HL-60/S4 treated with phorbol 12-myristate 13-acetate at 8.2 ng/mL for 4 days and 3 days (cell line): ENCODE results near the gene PUS10.

Experiments
- in situ Hi-C: fragments of 300-500 bp; cut with MboI; formaldehyde crosslinking; loops from 2 replicates; pipeline ENCODE4 v1.15.0; 2022; ENCODE audit warnings: low sequenced_read_pairs

Gene PUS10

DNA sequence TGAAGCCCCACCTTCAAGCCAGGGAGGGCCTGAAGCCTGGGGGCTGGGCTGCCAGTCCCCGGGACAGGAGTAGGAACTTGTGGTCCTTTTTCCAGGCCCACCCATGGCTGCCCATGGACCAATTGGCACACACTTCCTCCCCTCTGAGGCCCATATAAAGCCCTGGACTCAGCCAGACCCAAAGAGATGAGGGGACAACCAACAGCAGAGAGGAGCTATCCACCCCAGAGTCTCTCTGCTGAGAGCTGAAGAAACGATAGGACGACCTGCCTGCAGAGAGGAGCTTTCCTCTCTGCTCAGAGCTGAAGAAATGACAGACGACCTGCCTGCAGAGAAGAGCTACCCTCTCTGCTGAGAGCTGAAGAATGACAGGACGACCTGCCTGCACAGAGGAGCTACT lies 44.4 kb downstream of the PUS10 start:
- in situ Hi-C loops = no loop called here

DNA sequence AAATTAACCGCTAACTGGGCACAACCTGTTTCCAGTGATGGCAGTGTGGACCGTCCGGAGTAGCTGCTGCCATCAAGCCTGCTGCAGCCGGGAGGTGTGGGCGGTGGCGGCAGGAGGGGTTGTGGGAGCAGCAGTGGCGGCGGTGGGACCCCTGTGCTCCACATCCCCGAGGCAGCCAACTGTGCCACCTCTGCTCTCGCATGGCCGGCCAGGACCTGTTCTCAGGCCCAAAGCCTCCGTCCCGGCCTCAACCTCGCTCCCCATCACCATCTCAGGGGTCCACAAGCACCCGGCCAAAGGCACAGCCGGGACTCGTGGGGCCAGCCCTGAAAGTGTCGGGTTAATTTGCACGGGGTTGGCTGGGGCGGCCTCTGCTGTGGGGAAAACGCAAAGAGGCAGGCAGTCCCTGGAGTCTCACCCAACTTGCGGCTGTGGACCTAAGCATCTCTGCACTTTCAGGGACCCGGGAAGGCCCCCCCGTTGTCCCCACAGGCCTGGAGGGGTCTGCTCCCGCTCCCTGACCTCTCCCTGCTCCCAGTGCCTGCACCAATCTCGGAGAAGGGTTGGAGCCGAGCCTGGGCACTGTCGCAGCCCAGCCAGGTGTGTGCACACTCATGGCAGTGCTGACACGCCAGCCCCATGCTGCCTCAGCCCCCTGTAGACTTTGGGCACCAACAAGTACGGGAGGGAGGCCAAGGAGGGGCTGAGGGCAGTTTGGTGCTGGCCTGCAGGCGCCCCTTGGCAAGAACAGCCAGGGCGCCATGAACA lies 45.0 kb downstream of the PUS10 start:
- in situ Hi-C loops = no loop called here

GRCh38 chr2:60966507-60967405 lies 51.3 kb downstream of the PUS10 start:
- in situ Hi-C loops = no loop called here

DNA sequence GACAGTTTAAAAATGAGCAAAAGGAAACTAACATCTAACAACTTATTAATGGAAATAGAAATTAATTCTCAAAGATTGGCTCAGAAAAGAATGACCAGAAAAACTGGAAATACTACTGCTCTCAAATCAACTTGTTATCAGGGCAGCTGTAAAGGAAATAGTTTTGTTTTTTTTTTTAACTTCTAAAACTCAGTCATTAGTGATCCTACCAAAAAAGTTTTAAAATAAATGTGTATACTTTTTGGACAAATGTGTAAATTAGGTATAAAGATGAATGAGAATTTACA lies 52.6 kb downstream of the PUS10 start:
- in situ Hi-C loops = no loop called here

DNA sequence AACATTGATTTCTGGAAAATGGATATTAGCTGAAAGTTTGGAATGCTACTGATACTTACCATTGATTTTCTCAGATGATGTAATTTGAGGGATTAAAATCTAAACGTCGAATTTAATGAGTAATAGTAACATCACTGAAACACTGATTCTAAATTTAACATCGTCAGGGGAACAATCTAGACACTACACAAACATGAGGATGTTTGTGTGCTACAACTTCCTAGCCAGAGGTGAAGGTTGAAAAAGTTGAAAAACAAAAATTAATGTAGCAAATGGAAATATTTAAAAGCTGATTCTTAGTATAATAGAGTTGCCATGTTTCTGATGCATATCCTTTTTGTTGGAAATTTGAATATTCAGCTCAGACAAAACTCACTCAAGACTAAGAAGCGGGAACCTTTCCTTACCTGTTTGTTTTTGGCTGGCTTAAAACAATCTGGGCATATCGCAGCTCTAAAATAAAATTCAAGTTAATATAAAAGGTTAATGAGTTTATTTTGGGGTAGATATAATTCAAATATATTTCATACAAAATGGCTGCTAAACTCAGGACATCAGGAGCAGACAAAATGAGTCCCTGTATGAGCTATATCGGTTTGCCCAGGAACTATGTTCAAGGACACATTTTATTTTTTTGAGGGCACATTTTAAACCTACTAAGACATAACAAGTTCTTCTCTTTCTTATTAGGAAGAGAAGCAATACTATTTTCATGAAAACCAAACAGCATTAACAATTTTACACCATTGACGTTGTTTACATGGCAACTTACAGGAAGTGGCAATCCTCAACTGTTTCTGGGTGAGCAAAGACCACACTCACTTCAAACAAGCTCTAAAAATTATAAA lies 53.2 kb downstream of the PUS10 start:
- in situ Hi-C loops = no loop called here

DNA sequence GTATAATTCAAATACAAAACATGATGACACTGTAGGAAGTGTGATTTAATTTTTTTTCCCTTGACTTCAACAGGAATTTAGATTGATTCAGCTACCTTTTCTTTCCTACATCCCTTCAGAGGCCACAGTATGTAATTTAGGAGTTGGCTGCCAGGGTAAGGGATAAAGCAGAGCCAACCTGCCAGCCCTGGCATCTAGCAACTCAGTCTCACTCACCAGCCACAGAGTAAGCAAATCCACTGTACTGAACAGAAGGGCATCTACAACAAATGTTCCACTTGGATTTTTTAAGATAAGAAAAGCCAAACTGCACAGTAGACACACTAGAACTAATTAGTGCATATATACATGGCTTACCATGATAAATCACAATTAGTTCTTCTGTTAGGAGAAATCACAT lies 54.9 kb downstream of the PUS10 start:
- in situ Hi-C loops = no loop called here

- in situ Hi-C loops = no loop called here
These were observed 55.5 kb downstream of the PUS10 start for GRCh38 chr2:60962528-60962927.

DNA sequence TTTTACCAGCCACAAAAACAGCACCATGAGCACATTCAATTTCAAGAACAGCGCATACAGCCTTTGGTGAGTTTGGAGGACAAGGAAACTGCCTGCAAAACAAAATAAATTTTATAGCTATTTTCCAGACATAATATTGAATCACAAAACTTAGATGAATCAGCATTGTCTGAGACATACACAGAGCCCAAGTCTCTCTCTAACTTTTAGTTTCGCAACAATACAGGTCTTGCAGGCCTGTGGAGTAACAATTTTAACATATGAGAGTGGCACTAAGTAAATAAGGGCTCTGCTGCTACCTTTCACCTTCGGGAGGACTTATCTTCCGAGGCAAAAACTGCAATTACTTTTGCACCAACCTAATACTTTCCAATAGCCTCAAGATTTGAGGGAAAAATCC lies 56.6 kb downstream of the PUS10 start:
- in situ Hi-C loops = no loop called here

DNA sequence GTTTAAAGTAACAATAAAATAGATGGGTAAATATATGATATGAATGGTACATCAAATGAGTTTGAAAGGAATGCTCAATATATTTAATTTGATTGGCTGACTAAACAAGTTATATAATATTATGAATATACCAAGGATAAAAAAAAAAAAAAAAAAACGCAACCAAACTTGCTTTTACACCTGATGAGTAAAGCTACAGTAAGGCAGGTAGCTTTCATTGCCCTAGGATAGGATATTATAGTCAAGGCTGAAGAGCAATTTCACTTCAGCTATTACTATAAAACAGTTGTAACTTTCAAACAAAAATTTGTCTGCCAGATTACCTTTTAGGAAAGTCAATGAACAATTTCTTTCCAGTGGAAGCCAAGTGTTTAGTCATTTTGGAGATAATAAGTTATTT lies 57.3 kb downstream of the PUS10 start:
- in situ Hi-C loops = no loop called here

DNA sequence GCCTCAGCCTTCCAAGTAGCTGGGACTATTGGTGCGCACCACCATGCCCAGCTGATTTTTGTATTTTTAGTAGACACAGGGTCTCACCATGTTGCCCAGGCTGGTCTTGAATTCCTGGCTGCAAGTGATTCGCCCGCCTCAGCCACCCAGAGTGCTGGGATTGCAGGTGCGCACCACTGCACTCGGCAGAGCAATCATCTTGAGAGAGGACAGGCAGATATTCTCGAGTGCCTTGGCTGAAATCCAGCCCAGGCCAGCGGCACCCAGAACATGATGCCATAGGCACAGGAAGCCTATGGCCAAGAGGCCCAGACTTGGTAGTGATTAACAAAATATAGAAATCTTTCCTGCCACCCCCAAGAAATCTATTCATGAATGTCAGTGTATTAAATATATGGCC lies 58.6 kb downstream of the PUS10 start:
- in situ Hi-C loops = no loop called here

- in situ Hi-C loops = no loop called here
These were observed 59.3 kb downstream of the PUS10 start for GRCh38 chr2:60958800-60959199.

- in situ Hi-C loops = no loop called here
These were observed 59.7 kb downstream of the PUS10 start for GRCh38 chr2:60958361-60958760.

GRCh38 chr2:60957643-60958042 lies 60.4 kb downstream of the PUS10 start:
- in situ Hi-C loops = no loop called here

- in situ Hi-C loops = no loop called here
These were observed 60.8 kb downstream of the PUS10 start for GRCh38 chr2:60957224-60957623.

GRCh38 chr2:60954139-60954538 lies 63.9 kb downstream of the PUS10 start:
- in situ Hi-C loops = no loop called here

DNA sequence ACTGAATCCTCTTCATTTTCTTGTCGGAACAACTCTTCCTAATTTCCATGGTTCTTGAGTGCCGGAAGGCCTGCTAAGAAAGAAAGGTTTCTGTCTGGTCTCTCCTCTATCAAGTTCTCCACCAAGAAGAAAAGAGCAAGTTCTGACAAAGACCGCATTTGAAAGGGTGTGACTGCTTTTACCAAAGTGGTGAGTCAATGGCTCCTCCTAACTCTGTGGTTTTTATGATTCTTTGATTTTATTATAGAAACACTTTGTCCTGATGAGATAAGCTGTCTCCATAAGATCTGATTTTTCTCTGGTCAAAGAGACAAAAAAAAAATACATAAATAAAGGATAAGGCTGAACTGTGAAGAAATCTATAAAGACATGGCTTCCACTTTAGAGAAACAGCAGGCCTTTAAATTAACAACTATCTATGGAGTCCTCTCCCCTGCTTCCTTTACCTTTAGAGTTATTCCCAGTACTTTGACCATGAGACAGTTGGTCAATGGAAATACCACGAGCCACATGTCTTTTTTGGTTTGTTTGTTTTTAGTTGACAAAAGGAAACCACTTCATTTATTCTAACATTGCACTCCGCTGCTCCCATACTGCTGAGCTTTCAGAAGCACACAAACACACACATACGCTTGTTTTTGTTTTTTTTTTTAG lies 69.0 kb downstream of the PUS10 start:
- in situ Hi-C loops = no loop called here

DNA sequence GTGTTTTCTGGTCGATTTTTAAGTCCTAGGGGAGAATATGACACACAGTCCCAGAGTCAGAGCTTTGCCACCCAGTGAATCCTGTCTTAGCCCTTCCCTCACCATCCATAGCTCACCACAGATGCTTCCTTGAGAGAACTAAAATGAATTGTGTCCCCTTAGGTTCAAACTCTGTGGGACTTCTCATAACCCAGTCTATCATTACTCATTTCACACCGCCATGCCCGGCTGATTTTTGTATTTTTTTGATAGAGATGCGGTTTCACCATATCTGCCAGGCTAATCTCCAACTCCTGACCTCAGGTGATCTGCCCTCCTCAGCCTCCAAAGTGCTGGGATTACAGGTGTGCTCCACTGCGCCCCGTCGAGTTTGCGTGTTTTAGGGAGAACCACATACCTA lies 69.9 kb downstream of the PUS10 start:
- in situ Hi-C loops = no loop called here

DNA sequence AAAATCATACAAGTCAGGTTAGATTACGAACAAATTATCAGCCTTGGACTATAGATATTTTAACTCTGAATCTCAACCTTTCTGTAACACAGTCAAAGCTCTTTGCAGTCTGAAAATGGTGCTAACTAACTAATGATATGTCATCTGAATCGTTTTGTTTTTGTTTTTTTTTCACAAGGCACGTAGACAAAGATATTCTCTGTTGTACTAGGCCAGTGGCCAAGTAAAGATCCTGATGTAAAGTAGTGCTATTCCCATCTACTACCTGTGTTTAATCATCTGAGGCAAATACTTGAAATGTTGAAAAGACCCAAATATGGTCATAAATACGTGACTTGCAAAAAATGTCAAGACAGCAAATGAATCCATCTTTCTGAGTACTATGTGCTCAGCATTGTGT lies 71.0 kb downstream of the PUS10 start:
- in situ Hi-C loops = no loop called here

- in situ Hi-C loops = no loop called here
These were observed 72.7 kb downstream of the PUS10 start for GRCh38 chr2:60945341-60945740.

GRCh38 chr2:60939622-60940021 lies 78.4 kb downstream of the PUS10 start:
- in situ Hi-C loops = no loop called here

- in situ Hi-C loops = no loop called here
These were observed 79.8 kb downstream of the PUS10 start for GRCh38 chr2:60938301-60938700.
